ENCODE measurements around the gene APOO.
A peak's percentile ranks its signal among the peaks of the same experiment; 100 is the strongest.
"Not testable (repeated sequence)": the region's sequence is repeated elsewhere in the genome, so short reads cannot be mapped to it uniquely, and the experiment has no call there.

APOO gene

GRCh38 chrX:23902419-23902818 is 5.3 kb downstream of the APOO start:
- DNase-seq = peak; percentile 58

DNA sequence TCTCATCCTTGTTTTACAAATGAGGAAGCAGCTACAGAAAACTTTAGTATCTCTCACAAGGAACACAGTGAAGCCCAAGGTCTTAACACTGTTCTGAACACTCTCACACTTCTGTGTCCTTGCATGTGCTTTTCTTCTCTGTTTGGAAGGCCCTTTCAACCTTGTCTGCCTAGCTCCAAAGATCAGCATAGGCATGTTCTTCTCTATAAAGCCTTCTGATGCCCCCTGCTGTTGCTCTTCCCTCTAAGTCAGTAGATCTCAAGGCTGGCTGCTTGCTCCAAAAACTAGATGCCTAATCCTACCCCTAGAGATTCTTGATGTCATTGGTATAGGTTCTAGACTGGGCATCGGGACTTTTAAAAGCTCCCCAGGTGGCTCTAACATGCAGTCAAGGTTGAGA is 5.9 kb downstream of the APOO start:
- peak; percentile 58 for DNase-seq

GRCh38 chrX:23901060-23901459 is 6.7 kb downstream of the APOO start:
- no peak for DNase-seq

GRCh38 chrX:23900220-23900797 is 7.4 kb downstream of the APOO start:
- no peak for DNase-seq

GRCh38 chrX:23898412-23898959 is 9.3 kb downstream of the APOO start:
- no peak for DNase-seq

GRCh38 chrX:23896981-23897380 is 10.8 kb downstream of the APOO start:
- no peak for DNase-seq

DNA sequence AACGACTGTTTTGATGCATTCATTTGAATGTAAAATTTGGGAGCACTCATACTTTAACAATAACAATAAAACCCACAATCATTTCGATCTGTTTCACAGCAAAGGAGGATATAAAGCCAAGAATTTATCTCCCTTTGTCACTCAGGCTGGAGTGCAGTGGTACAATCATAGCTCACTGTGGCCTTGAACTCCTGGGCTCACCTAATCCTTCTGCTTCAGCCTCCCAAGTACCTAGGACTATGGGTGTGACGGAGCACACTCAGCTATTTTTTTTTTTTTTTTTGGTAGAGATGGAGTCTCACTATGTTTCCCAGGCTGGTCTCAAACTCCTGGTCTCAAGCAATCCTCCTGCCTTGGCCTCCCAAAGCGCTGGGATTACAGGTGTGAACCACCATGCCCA is 11.2 kb downstream of the APOO start:
- DNase-seq = not testable (repeated sequence)

DNA sequence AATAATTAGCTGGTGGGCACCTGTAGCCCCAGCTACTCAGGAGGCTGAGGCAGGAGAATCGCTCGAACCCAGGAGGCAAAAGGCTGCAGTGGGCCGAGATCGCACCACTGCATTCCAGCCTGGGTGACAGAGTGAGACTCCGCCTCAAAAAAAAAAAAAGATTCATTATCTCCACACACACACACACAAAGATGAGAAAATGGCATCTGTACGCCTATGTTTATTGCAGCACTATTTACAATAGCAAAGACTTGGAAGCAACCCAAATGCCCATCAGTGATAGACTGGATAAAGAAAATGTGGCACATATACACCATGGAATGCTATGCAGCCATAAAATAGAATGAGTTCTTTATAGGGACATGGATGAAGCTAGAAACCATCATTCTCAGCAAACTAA is 12.7 kb downstream of the APOO start:
- DNase-seq = not testable (repeated sequence)

DNA sequence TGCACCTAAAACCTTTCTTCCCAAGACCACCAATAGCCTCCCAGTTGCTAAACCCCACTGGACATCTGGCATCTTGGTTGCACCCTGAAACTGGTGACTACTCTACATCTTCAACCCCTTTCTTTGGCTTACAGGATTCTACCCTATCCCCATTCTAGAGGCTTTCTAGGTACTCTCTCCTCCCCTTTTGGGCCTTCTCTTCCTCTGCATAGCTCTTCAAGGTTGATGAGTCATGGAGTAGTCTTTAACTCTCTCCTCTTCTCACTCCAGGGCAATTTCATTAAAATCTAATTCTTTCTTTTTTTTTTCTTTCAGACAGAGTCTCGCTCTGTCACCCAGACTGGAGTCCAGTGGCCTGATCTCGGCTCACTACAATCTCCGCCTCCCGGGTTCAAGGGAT is 16.8 kb downstream of the APOO start:
- DNase-seq = no peak

DNA sequence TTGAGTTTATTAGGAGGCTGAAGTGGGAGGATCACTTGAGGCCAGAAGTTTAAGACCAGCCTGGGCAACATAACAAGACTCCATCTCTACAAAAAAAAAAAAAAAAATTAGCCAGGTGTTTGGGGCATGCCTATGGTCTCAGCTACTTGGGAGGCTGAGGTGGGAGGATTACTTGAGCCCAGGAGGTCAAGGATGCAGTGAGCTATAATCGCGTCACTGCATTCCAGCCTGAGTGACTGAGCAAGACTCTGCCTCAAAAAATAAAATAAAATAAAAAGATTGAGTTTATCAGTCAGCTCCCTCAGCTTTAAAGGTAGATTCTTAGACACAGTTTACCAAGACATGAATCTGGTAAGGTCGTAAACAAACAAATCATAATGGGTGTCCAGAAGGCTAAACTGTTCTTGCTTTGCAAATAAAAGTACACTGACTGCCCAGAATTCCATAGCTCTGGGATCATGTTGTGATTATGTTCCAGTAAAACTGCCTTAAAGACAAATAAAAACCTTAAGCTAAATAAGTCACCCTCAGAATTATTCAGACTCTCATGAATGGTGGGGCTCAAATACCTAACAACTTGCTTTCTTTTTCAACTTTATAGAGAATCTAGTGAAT is 18.7 kb downstream of the APOO start:
- no peak for DNase-seq

- no peak for DNase-seq
Observed at GRCh38 chrX:23887918-23888317, 19.8 kb downstream of the APOO start.

- DNase-seq = no peak
Observed at GRCh38 chrX:23887451-23887850, 20.3 kb downstream of the APOO start.

GRCh38 chrX:23885803-23886202 is 21.9 kb downstream of the APOO start:
- DNase-seq = no peak

DNA sequence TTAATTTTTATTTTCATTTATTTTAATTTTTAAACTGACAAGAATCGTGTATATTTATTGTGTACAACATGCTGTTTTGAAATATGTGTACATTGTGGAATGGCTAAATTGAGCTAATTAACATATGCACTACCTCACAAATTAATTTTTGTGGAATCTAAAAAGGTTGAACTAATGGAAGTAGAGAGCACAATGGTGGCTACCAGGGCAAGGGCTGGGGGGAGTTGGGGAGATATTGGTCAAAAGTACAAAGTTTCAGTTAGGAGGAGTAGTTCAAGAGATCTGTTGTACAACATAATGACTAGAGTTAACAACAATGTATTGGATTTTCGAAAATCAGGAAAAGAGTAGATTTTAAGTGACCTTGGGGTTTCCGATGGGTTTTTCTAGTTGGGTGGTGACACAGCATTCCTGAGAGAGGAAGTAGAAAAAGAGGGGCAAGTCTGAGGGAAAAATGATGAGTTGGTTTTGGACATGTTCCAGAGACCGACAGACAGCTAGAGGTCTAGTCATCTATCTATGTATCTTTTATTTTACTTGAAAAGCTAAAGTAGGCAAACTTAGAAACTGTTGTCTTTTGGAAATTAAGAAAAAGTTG is 23.2 kb downstream of the APOO start:
- no peak for DNase-seq

- DNase-seq = no peak
Observed at GRCh38 chrX:23883737-23884354, 23.9 kb downstream of the APOO start.

DNA sequence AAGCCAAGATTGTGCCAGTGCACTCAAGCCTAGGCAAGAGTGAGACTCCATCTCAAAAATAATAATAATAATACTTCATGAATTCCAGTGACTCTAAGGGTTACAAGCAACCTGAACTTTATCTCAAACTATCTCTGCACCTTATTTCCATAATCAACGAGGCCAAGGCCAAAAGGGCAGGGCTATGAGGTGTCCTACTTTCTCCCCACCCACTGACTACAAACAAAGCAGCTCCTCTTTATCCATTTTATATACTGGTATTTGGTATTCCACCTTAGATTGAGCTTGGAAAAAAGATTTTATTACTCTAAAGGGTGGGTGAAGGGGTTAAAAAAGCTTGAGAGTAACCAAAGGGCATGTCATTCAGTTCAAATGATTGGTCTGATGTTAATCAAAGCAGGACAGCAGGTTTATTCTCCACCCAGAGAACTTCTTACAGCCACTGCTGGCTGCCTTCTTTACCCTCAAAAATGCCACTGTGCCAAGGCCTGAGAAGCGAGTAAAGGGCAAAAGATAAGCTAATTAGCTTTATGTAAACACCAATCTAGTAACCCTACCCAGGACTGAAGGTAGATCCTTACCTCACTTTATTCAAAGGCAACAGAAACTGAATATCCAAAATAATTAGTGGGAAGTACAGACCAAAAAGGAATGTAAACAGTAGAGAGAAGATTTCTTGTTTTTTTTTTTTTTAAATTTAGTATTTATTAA is 28.2 kb downstream of the APOO start:
- DNase-seq = no peak

DNA sequence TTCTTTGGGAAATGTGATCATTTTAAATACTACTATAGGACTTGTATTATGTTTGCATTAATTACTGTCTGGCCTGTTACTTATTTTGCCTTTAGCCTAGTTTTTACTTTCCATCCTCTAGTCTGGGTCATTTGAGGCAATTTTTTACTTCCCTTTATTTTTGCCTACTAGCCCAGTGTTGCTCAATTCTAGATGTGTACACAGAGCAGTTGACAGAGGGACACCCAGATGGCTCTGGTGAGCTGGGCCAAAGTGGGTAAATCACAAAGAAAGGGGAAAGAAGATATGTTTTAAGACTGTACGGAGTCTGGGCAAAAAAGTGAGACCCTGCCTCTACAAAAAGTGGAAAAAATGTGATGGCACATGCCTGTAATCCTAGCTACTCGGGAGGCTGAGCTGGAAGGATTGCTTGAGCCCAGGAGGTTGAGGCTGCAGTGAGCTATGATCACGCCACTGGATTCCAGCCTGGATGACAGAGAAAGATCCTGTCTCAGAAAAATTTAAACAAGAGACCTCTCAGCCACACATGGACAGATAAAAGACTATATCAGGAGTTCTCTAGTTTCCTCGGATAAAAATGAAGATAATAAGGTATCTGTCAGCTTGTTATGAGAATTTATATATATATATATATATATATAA is 35.7 kb downstream of the APOO start:
- no peak for DNase-seq

- DNase-seq = no peak
Observed at GRCh38 chrX:23870041-23870440, 37.7 kb downstream of the APOO start.

DNA sequence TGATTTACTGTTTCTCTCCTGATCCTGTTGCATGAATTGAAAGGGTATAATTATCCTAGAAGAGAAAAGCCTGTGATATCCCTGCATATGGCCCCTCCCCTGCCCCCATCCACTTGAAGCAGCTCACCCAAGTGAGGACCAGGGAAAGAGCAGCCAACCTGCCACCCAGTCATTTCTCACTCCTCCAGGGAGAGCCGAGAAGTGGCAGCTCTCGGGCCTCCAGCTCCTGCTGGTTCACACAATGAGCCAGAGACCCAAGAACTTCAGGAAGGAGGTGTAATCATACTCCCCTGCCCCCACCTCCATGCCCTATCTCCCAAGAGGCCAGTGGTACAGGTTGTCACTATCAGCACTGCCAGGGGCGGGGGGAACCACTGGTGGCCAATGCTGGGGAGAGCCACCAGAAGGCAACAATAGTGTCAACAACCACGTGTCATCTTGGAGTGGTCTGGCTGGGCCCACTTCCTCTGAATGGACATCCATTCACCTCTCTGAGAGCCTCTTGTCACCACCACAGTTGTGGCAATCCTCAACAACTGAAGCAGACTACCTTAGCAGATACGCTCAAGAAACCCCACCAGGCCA is 42.9 kb downstream of the APOO start:
- DNase-seq = no peak

- not testable (repeated sequence) for DNase-seq
Observed at GRCh38 chrX:23861952-23862351, 45.8 kb downstream of the APOO start.

GRCh38 chrX:23861215-23861896 is 46.4 kb downstream of the APOO start:
- no peak for DNase-seq

GRCh38 chrX:23859238-23859637 is 48.5 kb downstream of the APOO start:
- not testable (repeated sequence) for DNase-seq
